A673 (cell line): ENCODE data around the gene CLCN4. TPM values are rescaled to one million over a fixed set of nuclear protein-coding genes. Genes with fewer than 3 reads are reported as not detected.

Experiments
- BruUV-seq: library from RNA; stranded (reverse); fragments of 400-500 nt; replicated peaks from 2 replicates; lab custom pipeline; 2021; lab: Mats Ljungman, UMichigan
- CTCF ChIA-PET: fragments of 300-600 bp; sonication (Branson Sonifier 250); formaldehyde crosslinking; loops from one replicate; lab custom pipeline; 2022; ENCODE audit warnings: antibody characterized with exemption; lab: Charles Lee
- POLR2A ChIA-PET: fragments of 300-600 bp; sonication (Branson Sonifier 250); formaldehyde crosslinking; loops from one replicate; lab custom pipeline; 2022; ENCODE audit warnings: antibody characterized with exemption; ENCODE audit not compliant: low non-redundant PET; lab: Charles Lee
- DNase-seq: peaks from one replicate; pipeline ENCODE4 v3.0.0-alpha.2; 2015; ENCODE audit warnings: low spot score
- H3K27ac ChIP-seq: fragments of 200-600 bp; sonication (generic); 2 replicates; pipeline ENCODE4 v1.5.1; 2016; ENCODE audit warnings: mixed run types, low read depth, mild to moderate bottlenecking, mixed read lengths, antibody characterized with exemption, low read length; ENCODE audit not compliant: poor library complexity, severe bottlenecking
- H3K27me3 ChIP-seq: fragments of 200-600 bp; sonication (generic); replicated peaks from 2 replicates; pipeline ENCODE4 v1.6.1; 2017; ENCODE audit warnings: mixed run types, low read depth, mild to moderate bottlenecking, mixed read lengths, antibody characterized with exemption, low read length; ENCODE audit not compliant: insufficient read depth, poor library complexity
- H3K36me3 ChIP-seq: fragments of 200-600 bp; sonication (generic); 2 replicates; pipeline ENCODE4 v1.6.1; 2016; ENCODE audit warnings: mixed run types, mild to moderate bottlenecking, mixed read lengths, antibody characterized with exemption, low read length; ENCODE audit not compliant: insufficient read depth, poor library complexity, severe bottlenecking
- H3K4me1 ChIP-seq: fragments of 200-600 bp; sonication (generic); 2 replicates; pipeline ENCODE4 v1.6.1; 2017; ENCODE audit warnings: mixed run types, mild to moderate bottlenecking, mixed read lengths, antibody characterized with exemption, low read length; ENCODE audit not compliant: insufficient read depth, poor library complexity, severe bottlenecking
- H3K4me3 ChIP-seq: fragments of 200-600 bp; sonication (generic); 2 replicates; pipeline ENCODE4 v1.5.1; 2016; ENCODE audit warnings: low read depth, mixed run types, mild to moderate bottlenecking, mixed read lengths, low read length; ENCODE audit not compliant: poor library complexity, severe bottlenecking
- H3K9me3 ChIP-seq: fragments of 200-600 bp; sonication (generic); 2 replicates; pipeline ENCODE4 v1.6.1; 2016; ENCODE audit warnings: mixed run types, low read depth, mild to moderate bottlenecking, mixed read lengths, antibody characterized with exemption, low read length; ENCODE audit not compliant: poor library complexity, severe bottlenecking
- EZH2 ChIP-seq: fragments of 200-600 bp; sonication (generic); IDR thresholded peaks from 2 replicates; pipeline ENCODE4 v1.6.1; 2017; ENCODE audit warnings: borderline replicate concordance, low read depth, mild to moderate bottlenecking, mixed read lengths, antibody characterized with exemption, low read length; ENCODE audit not compliant: poor library complexity, severe bottlenecking
- intact Hi-C: fragments of 100-400 bp; cut with micrococcal nuclease; formaldehyde crosslinking; loops from one replicate; pipeline ENCODE4 v1.10.0; 2022; ENCODE audit not compliant: unreplicated experiment
- total RNA-seq: library from RNA; stranded (reverse); gene quantifications from 2 replicates; pipeline ENCODE4 v1.2.3, GENCODE V29; 2021
- TF ChIP-seq, protein P1 (sequence below): fragments of 300-800, 200-600 bp; sonication (generic); conservative IDR thresholded peaks from 2 replicates; pipeline ENCODE4 v1.5.1; 2017; ENCODE audit warnings: low read depth, mild to moderate bottlenecking, antibody characterized with exemption, low read length, moderate library complexity, mixed read lengths

CLCN4 gene
- total RNA-seq, 1 experiment from 2014 or later: 1.7 TPM

DNA sequence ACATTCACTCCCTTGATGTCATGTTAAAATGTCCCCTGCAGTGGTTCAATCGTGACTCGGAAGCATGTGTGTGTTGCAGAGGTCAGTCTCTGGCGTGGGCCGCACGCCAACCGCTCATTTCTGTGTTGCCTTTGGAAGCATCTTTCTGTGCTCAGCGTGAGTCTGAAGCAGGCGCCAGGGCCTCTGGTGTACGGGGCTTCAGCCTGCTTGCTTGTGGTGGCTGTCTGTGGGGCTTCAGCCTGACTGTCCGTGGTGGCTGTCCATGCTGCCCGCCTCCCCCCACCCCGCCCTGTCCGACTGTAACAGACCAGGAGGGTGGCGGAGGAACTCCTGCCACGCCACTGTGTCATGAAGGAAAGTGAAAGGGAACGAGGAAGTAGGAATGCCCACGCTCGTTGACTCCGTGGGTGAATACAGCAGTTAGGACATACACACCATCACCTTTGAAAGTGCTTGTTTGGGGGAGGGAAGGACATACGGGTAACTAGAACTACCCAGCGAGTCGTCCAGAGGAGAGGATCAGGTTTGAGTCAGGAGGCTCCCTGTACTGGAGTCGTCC, 14.7 kb upstream of the CLCN4 start:
- ChIA-PET CTCF (no interaction called here), POLR2A (no interaction called here)
- intact Hi-C loops: no loop called here
- no peak overlapping the region for H3K27ac ChIP-seq
- no TSS peak for BruUV-seq
- H3K36me3 ChIP-seq: peaks cover 6% of the 10 kb centered on the region
- TF ChIP-seq, protein P1, sequence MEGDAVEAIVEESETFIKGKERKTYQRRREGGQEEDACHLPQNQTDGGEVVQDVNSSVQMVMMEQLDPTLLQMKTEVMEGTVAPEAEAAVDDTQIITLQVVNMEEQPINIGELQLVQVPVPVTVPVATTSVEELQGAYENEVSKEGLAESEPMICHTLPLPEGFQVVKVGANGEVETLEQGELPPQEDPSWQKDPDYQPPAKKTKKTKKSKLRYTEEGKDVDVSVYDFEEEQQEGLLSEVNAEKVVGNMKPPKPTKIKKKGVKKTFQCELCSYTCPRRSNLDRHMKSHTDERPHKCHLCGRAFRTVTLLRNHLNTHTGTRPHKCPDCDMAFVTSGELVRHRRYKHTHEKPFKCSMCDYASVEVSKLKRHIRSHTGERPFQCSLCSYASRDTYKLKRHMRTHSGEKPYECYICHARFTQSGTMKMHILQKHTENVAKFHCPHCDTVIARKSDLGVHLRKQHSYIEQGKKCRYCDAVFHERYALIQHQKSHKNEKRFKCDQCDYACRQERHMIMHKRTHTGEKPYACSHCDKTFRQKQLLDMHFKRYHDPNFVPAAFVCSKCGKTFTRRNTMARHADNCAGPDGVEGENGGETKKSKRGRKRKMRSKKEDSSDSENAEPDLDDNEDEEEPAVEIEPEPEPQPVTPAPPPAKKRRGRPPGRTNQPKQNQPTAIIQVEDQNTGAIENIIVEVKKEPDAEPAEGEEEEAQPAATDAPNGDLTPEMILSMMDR: no peak
- TF ChIP-seq EZH2: no peak
- no peak overlapping the region for H3K4me3 ChIP-seq
- no peaks in the 10 kb centered on the region for H3K27me3 ChIP-seq
- no peaks in the 10 kb centered on the region for H3K4me1 ChIP-seq
- no peaks in the 10 kb centered on the region for H3K9me3 ChIP-seq
- DNase-seq: no peak

DNA sequence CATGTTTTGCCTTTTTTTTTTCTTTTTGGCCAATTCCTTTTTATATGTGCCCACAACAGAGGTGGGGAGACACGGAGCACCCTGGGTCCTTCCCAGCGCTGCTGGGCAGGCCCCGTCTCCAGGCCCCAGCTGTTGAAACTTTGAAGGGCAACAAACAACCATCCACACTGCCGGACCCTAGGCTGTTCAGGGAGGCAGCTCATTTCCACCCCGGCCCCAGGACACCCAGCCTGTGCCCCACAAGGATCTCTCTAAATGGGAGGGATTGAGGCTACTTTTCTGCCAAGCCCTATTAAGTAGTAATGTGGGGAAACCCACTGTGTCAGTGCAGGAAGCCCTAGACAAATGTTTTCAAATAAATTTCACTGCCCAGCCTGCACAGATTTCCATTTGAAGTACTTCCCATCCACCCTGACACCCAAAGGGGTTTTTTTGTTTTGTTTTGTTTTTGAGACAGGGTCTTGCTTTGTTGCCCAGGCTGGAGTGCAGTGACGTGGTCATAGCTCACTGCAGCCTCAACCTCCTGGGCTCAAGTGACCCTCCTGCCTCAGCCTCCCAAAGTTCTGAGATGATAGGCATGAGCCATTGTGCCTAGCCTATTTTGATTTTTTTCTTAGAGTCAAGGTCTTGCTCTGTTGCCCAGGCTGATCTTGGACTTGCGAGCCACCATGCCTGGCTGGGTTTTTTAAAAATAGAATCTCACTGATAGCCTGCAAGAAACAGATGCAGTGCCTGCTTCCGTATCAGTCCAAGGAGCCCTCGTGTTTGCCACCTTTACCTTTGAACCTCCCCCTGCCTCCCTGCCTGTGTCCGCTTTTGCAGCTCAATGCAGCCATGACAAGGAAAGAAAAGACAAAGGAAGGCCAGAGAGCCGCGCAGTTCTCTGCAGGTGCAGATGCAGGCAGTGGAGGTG, 13.4 kb upstream of the CLCN4 start:
- Histone ChIP-seq H3K27ac (no peak overlapping the region), H3K4me1 (no peaks in the 10 kb centered on the region), H3K36me3 (peaks cover 6% of the 10 kb centered on the region), H3K9me3 (no peaks in the 10 kb centered on the region), H3K4me3 (no peak overlapping the region), H3K27me3 (no peaks in the 10 kb centered on the region)
- intact Hi-C loops: no loop called here
- TF ChIP-seq EZH2: no peak
- TF ChIP-seq, protein P1: no peak
- CTCF ChIA-PET: no interaction called here
- no TSS peak for BruUV-seq
- DNase-seq: no peak
- POLR2A ChIA-PET: no interaction called here

DNA sequence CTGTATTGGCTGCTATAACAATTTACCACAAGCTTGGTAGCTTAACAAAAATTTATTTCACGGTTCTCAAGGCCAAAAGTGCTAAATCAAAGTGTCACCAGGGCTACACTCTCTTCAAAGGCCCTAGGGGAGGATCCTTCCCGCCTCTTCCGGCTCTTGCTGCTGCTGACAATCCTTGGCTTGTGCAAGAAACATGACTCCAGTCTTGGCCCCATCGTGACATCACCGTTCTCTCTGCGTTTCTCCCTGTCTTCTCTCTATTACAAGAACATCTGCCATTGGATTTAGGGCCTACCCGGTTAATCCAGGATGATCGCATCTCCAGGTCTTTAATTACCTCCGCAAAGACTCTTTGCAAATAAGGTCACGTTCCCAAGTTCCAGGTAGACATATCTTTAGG, 10.4 kb upstream of the CLCN4 start:
- CTCF ChIA-PET: no interaction called here

More for the DNA sequence above, 10.4 kb upstream of the CLCN4 start:
- DNase-seq: no peak
- no peak overlapping the region for H3K4me3 ChIP-seq
- POLR2A ChIA-PET: no interaction called here
- H3K27ac ChIP-seq: no peak overlapping the region
- no peak for TF ChIP-seq EZH2
- TF ChIP-seq, protein P1: no peak
- intact Hi-C loops: no loop called here
- BruUV-seq: no TSS peak
- H3K4me1 ChIP-seq: no peaks in the 10 kb centered on the region
- H3K9me3 ChIP-seq: no peaks in the 10 kb centered on the region
- H3K36me3 ChIP-seq: no peaks in the 10 kb centered on the region
- no peaks in the 10 kb centered on the region for H3K27me3 ChIP-seq
